Stimulated activated CD4-positive, alpha-beta T cell treated with anti-CD3 and anti-CD28 coated beads, Interleukin-4, amount 100 ng/mL, for 24 hours (primary cell): ENCODE results near the gene PCNP.
"Not testable (repeated sequence)": the region's sequence is repeated elsewhere in the genome, so short reads cannot be mapped to it uniquely, and the experiment has no call there.

Experiments used
- DNase-seq: peaks from one replicate; pipeline ENCODE4 v3.0.0-alpha.2; 2020

Gene PCNP

GRCh38 chr3:101634591-101635196, 60.7 kb downstream of the PCNP start:
- DNase-seq, result no peak

DNA sequence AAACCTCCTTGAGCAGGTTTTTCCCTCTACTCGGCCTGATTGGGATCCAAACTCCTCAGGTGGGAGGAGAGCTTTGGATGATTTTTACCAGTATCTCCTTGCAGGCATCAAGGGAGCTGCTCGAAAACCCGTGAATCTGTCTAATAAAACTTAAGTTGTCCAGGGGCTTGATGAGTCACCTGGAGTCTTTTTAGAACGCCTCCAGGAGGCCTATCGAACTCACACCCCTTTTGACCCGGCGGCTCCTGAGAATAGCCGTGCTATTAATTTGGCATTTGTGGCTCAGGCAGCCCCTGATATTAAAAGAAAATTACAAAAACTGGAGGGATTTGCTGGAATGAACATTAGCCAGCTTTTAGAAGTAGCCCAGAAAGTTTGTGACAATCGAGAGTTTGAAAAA, 61.4 kb downstream of the PCNP start:
- DNase-seq, result no peak

DNA sequence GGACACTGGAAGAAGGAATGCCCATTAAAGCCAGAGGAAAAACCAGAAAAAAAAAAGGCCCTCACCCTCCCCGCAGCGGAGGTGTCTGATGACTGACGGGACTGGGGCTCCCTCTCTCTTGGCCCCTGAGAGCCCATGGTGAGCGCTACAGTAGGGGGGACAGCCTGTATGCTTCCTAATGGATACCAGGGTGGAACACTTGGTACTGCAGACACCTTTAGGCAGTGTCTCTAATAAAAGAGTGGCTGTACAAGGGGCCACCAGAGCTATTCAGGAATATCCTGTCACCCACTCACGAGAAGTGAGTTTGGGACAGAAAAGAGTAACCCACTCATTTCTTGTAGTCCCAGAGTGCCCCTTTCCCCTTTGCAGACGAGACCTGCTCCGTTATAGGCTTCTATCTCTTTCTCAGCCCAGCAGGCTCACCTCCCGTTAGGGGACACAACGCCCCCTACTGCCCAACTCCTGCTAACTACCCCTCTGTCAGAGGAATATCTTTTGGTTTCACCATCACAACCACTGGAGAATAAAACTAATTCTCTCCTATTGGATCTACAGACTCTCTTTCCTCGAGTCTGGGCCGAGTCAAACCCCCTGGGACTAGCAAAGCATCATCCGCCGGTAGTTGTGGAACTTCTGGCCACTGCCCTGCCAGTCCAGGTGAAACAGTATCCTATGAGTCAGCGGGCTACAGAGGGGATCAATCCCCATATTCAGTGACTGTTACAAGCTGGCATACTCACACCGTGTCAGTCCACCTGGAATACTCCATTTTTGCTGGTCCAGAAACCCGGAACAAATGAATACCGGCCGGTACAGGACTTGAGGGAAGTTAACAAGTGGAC, 62.2 kb downstream of the PCNP start:
- DNase-seq, result peak; percentile 72

DNA sequence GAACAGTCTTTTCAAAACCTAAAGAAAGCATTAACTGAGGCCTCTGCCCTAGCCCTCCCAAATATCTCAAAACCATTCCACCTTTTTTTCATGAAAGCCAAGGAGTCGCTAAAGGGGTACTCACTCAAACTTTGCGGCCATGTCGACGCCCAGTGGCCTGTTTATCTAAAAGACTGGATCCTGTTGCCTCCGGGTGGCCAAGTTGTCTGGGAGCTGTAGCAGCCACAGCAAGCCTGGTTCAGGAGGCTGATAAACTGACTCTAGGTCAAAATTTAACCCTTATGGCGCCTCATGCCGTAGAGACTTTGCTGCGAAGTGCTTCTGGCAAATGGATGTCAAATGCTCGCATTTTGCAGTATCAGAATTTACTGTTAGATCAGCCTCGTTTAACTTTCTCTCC, 63.5 kb downstream of the PCNP start:
- DNase-seq, result no peak

- DNase-seq, result no peak
These were observed 64.3 kb downstream of the PCNP start for GRCh38 chr3:101638261-101638745.

DNA sequence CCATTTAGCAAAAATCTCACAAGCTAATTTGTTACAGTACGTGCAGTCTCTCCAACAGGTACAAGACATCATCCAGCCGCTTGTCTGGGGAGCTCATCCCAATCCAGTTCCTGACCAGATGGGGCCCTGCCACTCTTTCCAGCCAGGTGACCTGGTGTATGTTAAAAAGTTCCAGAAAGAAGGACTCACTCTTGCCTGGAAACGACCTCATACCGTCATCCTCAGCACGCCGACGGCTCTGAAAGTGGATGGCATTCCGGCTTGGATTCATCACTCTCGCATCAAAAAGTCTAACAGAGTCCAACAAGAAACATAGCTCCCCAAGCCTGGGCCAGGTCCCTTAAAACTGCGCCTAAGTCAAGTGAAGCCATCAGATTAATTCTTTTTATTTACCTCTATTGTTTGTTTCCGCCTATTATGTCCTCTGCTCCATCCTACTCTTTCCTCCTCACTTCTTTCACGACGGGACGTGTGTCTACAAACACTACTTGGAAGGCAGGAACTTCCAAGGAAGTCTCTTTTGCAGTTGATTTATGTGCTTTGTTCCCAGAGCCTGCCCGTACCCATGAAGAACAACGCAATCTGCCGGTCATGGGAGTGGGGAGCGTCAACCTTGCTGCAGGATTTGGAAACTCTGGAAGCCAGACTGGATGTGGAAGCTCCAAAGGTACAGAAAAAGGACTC, 65.4 kb downstream of the PCNP start:
- DNase-seq, result no peak

DNA sequence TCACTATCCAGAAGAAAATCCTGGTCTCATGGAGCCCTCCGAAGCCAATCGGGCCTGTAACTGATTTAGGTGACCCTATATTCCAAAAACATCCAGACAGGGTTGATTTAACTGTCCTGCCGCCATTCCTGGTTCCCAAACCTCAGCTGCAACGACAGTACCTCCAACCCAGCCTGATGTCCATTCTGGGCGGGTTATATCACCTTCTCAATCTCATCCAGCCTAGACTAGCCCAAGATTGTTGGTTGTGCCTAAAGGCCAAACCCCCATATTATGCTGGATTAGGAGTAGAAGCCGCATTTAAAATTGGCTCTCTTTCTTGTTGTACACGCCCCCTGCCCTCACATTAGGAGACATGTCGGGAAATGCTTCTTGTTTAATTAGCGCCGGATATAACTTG, 66.3 kb downstream of the PCNP start:
- no peak for DNase-seq

- not testable (repeated sequence) for DNase-seq
These were observed 67.6 kb downstream of the PCNP start for GRCh38 chr3:101641397-101642115.

GRCh38 chr3:101642441-101642840, 68.5 kb downstream of the PCNP start:
- no peak for DNase-seq

- DNase-seq, result no peak
These were observed 69.2 kb downstream of the PCNP start for GRCh38 chr3:101643009-101643844.
